ENCODE data around the gene GATC. TPM values are rescaled to one million over a fixed set of nuclear protein-coding genes. Genes with fewer than 3 reads are reported as not detected.

The GATC gene
- polyA plus RNA-seq, 1 donor (not counting 4 experiments of a cell fraction or from before 2014, with no cell fraction given) = 22.4 TPM

- no peak for DNase-seq (ENCODE audit: low read depth, low spot score)
- H4K20me1 ChIP-seq (ENCODE audit: control insufficient read depth, extremely low read depth, insufficient read depth, low read length) = no peaks in the 10 kb centered on the region
- FAIRE-seq = no peak
- H3K27me3 ChIP-seq (ENCODE audit: control insufficient read depth, extremely low read depth, insufficient read depth, low read length) = no peaks in the 10 kb centered on the region
- no peaks in the 10 kb centered on the region for H3K9me1 ChIP-seq (ENCODE audit: control insufficient read depth, extremely low read depth, insufficient read depth, low read length)
- TF ChIP-seq EZH2 (IDR thresholded peaks at IDR 0.05; ENCODE audit: low read length) (no peak), CTCF (optimal IDR thresholded peaks at IDR 0.05 in 1 of 3, IDR thresholded peaks at IDR 0.05 in 1 of 3, conservative IDR thresholded peaks at IDR 0.05 in 1 of 3; ENCODE audit: extremely low read depth in 1 of 3, insufficient read depth in 2 of 3, low read length in 3 of 3) (no peak)
- dilution Hi-C loops (cut with MboI; ENCODE audit: extremely low pct_ligation_motif_present, low sequenced_read_pairs) = no loop called here
- no peak overlapping the region for H3K4me2 ChIP-seq (ENCODE audit: control insufficient read depth, extremely low read depth, insufficient read depth, low read depth, low read length)
- H3K36me3 ChIP-seq (ENCODE audit: control insufficient read depth in 2 of 2, extremely low read depth in 1 of 2, insufficient read depth in 2 of 2, low read length in 2 of 2) = no peaks in the 10 kb centered on the region
- no peak overlapping the region for H3K9ac ChIP-seq (ENCODE audit: control insufficient read depth, extremely low read depth, insufficient read depth, low read length)
- no peaks in the 10 kb centered on the region for H3K79me2 ChIP-seq (ENCODE audit: control insufficient read depth, insufficient read depth, low read length)
- H3K9me3 ChIP-seq (ENCODE audit: control insufficient read depth, low read depth, low read length) = no peaks in the 10 kb centered on the region
- H3K27ac ChIP-seq (ENCODE audit: control insufficient read depth, insufficient read depth, low read length) = no peak overlapping the region
- H2AFZ ChIP-seq (ENCODE audit: control insufficient read depth, low read length) = no peak overlapping the region
- H3K4me1 ChIP-seq (ENCODE audit: control insufficient read depth, extremely low read depth, insufficient read depth, low read length) = no peaks in the 10 kb centered on the region
- H3K4me3 ChIP-seq (ENCODE audit: control insufficient read depth in 2 of 3, extremely low read depth in 1 of 3, insufficient read depth in 2 of 3, low read depth in 1 of 3, low read length in 3 of 3) = no peak overlapping the region
Observed at GRCh38 chr12:120422892-120423456, 23.3 kb upstream of the GATC start.

- DNase-seq (ENCODE audit: low read depth, low spot score) = no peak
- Histone ChIP-seq H3K9me3 (ENCODE audit: control insufficient read depth, low read depth, low read length) (no peaks in the 10 kb centered on the region), H3K4me3 (ENCODE audit: control insufficient read depth in 2 of 3, extremely low read depth in 1 of 3, insufficient read depth in 2 of 3, low read depth in 1 of 3, low read length in 3 of 3) (no peak overlapping the region), H3K4me2 (ENCODE audit: control insufficient read depth, extremely low read depth, insufficient read depth, low read depth, low read length) (no peak overlapping the region), H2AFZ (ENCODE audit: control insufficient read depth, low read length) (no peak overlapping the region), H4K20me1 (ENCODE audit: control insufficient read depth, extremely low read depth, insufficient read depth, low read length) (no peaks in the 10 kb centered on the region), H3K27me3 (ENCODE audit: control insufficient read depth, extremely low read depth, insufficient read depth, low read length) (no peaks in the 10 kb centered on the region), H3K36me3 (ENCODE audit: control insufficient read depth in 2 of 2, extremely low read depth in 1 of 2, insufficient read depth in 2 of 2, low read length in 2 of 2) (no peaks in the 10 kb centered on the region), H3K4me1 (ENCODE audit: control insufficient read depth, extremely low read depth, insufficient read depth, low read length) (no peaks in the 10 kb centered on the region), H3K9me1 (ENCODE audit: control insufficient read depth, extremely low read depth, insufficient read depth, low read length) (no peaks in the 10 kb centered on the region), H3K9ac (ENCODE audit: control insufficient read depth, extremely low read depth, insufficient read depth, low read length) (no peak overlapping the region), H3K27ac (ENCODE audit: control insufficient read depth, insufficient read depth, low read length) (no peak overlapping the region), H3K79me2 (ENCODE audit: control insufficient read depth, insufficient read depth, low read length) (no peaks in the 10 kb centered on the region)
- no peak for FAIRE-seq
- TF ChIP-seq EZH2 (IDR thresholded peaks at IDR 0.05; ENCODE audit: low read length) (no peak), CTCF (optimal IDR thresholded peaks at IDR 0.05 in 1 of 3, IDR thresholded peaks at IDR 0.05 in 1 of 3, conservative IDR thresholded peaks at IDR 0.05 in 1 of 3; ENCODE audit: extremely low read depth in 1 of 3, insufficient read depth in 2 of 3, low read length in 3 of 3) (no peak)
- dilution Hi-C loops (cut with MboI; ENCODE audit: extremely low pct_ligation_motif_present, low sequenced_read_pairs) = no loop called here
Observed at GRCh38 chr12:120425797-120426196, 20.4 kb upstream of the GATC start.

Data from keratinocyte (primary cell).